NCI-H146 (cell line): Measurements from ENCODE around the gene RIPPLY3.
A peak's percentile ranks its signal among the peaks of the same experiment; 100 is the strongest.

Source experiments
- DNase-seq: peaks from one replicate; lab custom pipeline; 2025; lab: John Stamatoyannopoulos, UW

The RIPPLY3 gene

GRCh38 chr21:37006486-37007291 is at the start of gene RIPPLY3:
TSS of gene RIPPLY3 (plus strand) at chr21:37006702. CDS start at chr21:37006773, 71 bp downstream.
- DNase-seq, result peak; percentile 55

GRCh38 chr21:36959020-36959835 is 47.3 kb upstream of the RIPPLY3 start:
- no peak for DNase-seq

GRCh38 chr21:36960676-36961284 is 45.7 kb upstream of the RIPPLY3 start:
- DNase-seq, result no peak

GRCh38 chr21:36962098-36962780 is 44.3 kb upstream of the RIPPLY3 start:
- DNase-seq, result no peak

GRCh38 chr21:36964398-36964797 is 42.1 kb upstream of the RIPPLY3 start:
- DNase-seq, result no peak

GRCh38 chr21:36964827-36965719 is 41.4 kb upstream of the RIPPLY3 start:
- DNase-seq, result no peak

GRCh38 chr21:36965720-36966065 is 40.8 kb upstream of the RIPPLY3 start:
- no peak for DNase-seq

- DNase-seq, result peak; percentile 87
These were observed 40.3 kb upstream of the RIPPLY3 start, which contains the start of gene HLCS for GRCh38 chr21:36966066-36966820. TSS of gene HLCS (minus strand) at chr21:36966669. CDS start at chr21:36966638, 31 bp downstream.

- DNase-seq, result peak; percentile 71
These were observed 39.4 kb upstream of the RIPPLY3 start for GRCh38 chr21:36966821-36967768.

GRCh38 chr21:36968414-36968813 is 38.1 kb upstream of the RIPPLY3 start:
- DNase-seq, result no peak

GRCh38 chr21:36968976-36969375 is 37.5 kb upstream of the RIPPLY3 start:
- no peak for DNase-seq

- DNase-seq, result peak; percentile 18
These were observed 32.3 kb upstream of the RIPPLY3 start for GRCh38 chr21:36973986-36974850.

- no peak for DNase-seq
These were observed 31.7 kb upstream of the RIPPLY3 start for GRCh38 chr21:36974851-36975192.

- no peak for DNase-seq
These were observed 30.2 kb upstream of the RIPPLY3 start for GRCh38 chr21:36976228-36976861.

- DNase-seq, result peak; percentile 63
These were observed 29.4 kb upstream of the RIPPLY3 start for GRCh38 chr21:36976882-36977651.

GRCh38 chr21:36980280-36981048 is 26.0 kb upstream of the RIPPLY3 start:
- DNase-seq, result no peak
